Activated CD4-positive, alpha-beta T cell treated with anti-CD3 and anti-CD28 coated beads for 4 hours (primary cell): ENCODE data around the gene GPR55.

Experiments used
- DNase-seq, 2 donors: peaks; one replicate each; pipeline ENCODE4 v3.0.0-alpha.2; 2020

Gene GPR55

GRCh38 chr2:230914886-230915285 lies 10.2 kb downstream of the GPR55 start:
- no peak for DNase-seq

GRCh38 chr2:230913406-230914143 lies 11.5 kb downstream of the GPR55 start:
- no peak for DNase-seq

DNA sequence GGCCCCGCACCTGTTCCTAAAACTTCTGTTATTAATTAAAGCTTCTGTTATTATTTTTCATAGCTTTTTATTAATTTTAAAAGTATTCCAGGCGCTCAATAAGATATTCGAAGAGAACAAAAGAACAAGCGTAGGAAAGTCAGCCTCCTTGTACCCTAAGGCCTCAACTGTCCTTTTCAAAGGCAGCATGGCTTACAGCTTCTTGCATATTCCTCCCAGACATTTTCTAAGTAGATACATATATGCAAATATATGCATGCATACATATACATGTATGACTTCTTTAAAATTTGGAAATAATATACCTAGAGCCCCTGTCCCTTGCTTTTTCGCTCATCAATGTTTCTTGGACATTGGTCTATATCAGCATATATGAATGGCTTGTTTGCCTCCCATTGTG lies 12.3 kb downstream of the GPR55 start:
- DNase-seq: no peak

- DNase-seq: no peak
These were observed 13.0 kb downstream of the GPR55 start for GRCh38 chr2:230912046-230912445.

DNA sequence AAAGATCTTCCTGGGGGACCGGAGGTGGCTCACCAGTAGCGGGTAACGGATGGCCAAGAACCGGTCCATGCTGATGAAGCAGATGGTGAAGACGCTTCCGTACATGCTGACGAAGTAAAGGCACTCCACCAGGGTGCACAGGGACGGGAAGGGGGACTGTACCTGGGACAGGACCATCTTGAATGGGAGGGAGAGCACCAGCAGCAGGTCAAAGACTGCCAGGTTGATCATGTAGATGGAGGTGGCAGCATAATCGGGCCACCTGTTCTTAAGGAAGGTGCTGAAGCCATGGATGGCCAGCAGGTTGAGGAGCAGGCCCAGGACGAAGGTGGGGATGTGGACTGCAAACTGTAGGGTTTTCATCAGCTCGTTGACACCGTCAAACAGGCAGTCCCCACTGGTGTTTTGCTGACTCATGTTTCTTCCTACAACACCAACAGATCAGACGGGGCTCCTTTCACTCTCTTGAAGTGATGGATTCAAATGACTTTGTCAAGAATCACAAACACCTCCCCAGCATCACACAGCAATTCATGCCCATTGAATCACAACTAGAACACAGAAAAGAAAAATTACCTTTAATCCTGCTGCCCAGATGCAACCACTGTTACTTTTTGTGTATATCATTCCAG lies 14.4 kb downstream of the GPR55 start:
- DNase-seq: no peak

GRCh38 chr2:230909841-230910545 lies 15.0 kb downstream of the GPR55 start:
- DNase-seq: no peak

- peak; percentile 36 to 46 for DNase-seq
These were observed 16.3 kb downstream of the GPR55 start for GRCh38 chr2:230908595-230909191.

GRCh38 chr2:230908092-230908594 lies 16.9 kb downstream of the GPR55 start:
- no peak for DNase-seq

DNA sequence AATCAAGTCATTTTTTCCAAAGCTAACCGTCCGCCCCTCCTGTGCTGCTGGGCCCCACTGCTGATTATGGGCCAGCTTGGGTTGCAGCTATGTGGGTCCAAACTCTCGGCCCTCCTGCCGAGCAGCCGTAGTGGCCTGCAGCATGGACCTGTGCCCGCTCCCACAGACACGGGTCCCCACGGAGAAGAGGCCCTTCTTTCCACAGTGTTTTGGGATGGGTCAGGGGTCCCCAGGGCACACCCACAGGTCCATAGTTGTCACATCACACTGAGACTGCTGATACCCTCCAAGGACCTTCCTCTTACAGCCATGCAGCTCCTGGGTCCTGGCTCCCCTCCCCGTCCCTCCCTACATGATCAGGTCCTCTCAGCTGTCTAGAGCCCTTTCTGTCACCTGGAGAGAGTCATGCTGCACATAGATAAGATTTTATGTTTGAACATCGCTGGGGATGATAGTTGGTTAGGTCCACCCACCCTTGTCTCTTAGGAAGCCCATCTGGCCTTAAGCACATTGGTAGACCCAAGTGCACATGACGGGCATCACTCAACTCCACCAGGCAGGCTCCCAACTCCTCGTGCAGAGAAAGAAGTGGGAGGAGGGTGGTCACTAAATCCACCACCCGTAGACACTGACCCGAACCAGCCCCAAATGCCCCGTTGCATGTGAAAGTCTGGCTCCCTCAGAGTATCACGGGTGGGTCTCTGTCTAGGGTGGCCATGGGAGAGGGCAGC lies 17.5 kb downstream of the GPR55 start:
- no peak for DNase-seq

- no peak for DNase-seq
These were observed 18.4 kb downstream of the GPR55 start for GRCh38 chr2:230906471-230907230.

- DNase-seq: peak; percentile 88 to 92
These were observed 19.3 kb downstream of the GPR55 start for GRCh38 chr2:230905448-230906421.

DNA sequence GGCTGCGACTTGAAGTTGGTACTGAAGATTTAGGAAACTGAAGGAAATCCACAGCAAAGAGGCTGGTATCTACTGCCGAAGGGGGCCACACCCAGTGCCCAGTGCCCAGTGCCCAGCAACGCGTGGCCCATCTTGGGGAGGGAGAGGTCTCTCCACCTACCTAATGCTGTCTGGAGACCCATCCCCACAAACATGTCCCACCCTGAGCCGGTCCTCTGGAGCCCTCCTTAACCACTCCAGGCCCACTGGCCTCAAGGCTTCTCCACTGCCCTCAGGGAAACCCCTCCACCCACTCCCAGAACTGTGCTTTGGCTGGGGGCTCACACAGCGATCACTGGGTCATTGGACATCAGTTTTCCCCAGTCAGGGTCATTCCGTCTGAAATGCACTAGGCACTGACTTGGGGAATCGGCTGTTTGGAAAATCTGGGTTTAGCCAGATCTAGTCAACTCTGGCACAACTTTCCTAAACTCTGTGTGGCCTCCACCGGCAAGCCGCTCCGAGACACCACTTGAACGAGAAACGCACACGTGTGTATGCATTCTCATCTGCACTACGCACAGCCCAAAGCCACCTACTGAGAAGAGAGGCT lies 20.1 kb downstream of the GPR55 start:
- DNase-seq: no peak

DNA sequence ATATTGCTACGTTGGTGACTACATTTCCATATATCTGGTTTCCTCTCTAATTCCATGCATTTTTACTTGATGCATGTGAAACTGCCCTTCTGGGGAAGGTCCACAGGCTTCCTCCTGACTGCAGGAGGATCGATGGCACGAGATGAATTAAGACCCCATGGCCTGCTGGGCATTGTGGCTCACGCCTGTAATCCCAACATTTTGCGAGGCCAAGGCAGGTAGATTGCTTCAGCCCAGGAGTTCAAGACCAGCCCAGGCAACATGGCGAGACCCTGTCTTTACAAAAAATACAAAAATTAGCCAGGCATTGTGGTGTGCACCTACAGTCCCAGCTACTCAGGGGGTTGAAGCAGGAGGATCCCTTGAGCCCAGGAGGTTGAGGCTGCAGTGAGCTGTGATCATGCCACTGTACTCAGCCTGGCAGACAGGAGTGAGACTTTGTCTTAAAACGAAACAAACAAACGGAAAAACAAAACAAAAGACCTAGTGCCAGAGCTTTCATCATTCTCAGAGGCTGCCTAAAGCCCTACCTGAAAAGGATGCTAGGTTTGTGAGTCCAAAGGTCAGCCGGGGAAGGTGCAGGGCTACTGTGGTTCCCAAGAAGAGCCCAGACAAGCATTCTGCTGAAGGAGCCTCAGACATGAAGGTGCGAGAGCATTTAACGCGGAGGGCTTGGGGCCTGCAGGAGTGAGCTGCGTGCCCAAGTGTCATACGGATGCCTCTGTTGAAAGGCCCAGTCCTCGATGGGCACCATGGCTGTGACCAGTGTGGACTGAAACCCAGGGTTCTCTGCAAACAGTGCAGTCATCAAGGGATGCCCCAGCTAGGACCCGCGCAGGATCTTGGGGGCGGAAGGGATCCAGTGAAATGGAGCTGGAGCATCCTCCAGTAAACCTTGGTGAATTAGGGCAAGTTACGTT lies 21.6 kb downstream of the GPR55 start:
- no peak for DNase-seq

- DNase-seq: peak; percentile 56 to 62
These were observed 22.7 kb downstream of the GPR55 start for GRCh38 chr2:230902180-230902899.

- DNase-seq: no peak
These were observed 24.0 kb downstream of the GPR55 start for GRCh38 chr2:230901006-230901405.

- no peak for DNase-seq
These were observed 24.6 kb downstream of the GPR55 start for GRCh38 chr2:230900336-230900995.

DNA sequence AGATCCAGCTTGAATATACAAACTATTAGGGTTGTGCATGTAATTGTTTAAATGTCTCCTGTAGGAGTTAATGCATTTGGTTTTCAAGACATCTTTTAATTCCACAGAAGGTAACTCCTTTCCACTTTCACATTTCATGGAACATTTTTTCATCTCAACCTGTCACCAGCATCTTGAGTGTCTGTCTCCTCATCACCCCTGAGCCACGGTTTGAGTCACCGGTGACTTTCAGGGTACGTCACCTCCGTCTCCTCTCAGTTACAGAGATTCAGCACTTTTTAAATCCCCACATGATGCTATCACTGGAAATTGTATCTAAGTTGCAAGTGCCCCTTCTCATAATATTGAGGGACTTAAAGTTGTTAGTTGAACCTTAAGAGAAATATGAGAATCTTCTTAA lies 25.3 kb downstream of the GPR55 start:
- no peak for DNase-seq

DNA sequence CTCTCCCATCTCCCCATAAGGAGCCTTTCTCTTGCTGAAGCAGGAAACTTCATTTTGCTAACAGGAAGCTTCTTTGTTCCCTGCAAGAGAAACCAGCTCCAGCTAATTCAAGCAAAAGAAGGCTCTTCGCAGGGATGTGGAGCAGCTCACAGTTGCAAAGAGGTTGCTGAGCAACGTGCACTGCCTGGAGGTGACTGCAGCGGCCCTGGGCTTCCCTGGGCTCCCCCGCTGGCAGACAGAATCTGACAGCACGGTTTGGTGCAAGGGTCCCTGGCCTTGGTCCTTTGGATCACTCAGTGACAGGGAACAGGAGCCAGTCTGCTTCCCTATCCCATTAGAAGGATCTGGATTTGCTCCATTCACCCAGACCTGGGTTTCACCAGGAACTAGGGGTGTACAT lies 25.8 kb downstream of the GPR55 start:
- DNase-seq: no peak
